Motor neuron (in vitro differentiated cells): ENCODE measurements around the gene GAREM1. TPM values are rescaled to one million over a fixed set of nuclear protein-coding genes. Genes with fewer than 3 reads are reported as not detected.
A peak's percentile ranks its signal among the peaks of the same experiment; 100 is the strongest.
"Not testable (repeated sequence)": the region's sequence is repeated elsewhere in the genome, so short reads cannot be mapped to it uniquely, and the experiment has no call there.

Experiments
- ATAC-seq, 8 experiments: fragments of 200-7000 bp; cut with Tn5 transposase; replicated peaks in 6 of 8; 2 replicates each; pipeline ENCODE4 v1.8.0; 2021; ENCODE audit warnings: mild to moderate bottlenecking in 8 of 8, moderate library complexity in 8 of 8
- H3K27ac ChIP-seq, 2 donors: fragments of 250-450 bp; sonication (Bioruptor Pico); 2 replicates each; pipeline ENCODE4 v1.9.0; 2021; ENCODE audit warnings: antibody characterized with exemption in 2 of 2, mild to moderate bottlenecking in 2 of 2, moderate library complexity in 1 of 2
- H3K4me1 ChIP-seq, 2 donors: fragments of 250-450 bp; sonication (Bioruptor Pico); replicated peaks in 1 of 2; 2 replicates each; pipeline ENCODE4 v1.6.1; 2021; ENCODE audit warnings: antibody characterized with exemption in 2 of 2, mild to moderate bottlenecking in 2 of 2, moderate library complexity in 1 of 2
- H3K4me3 ChIP-seq, 5 donors: fragments of 250-450 bp; sonication (Bioruptor Pico); 2 replicates each; pipeline ENCODE4 v1.9.0; 2021; ENCODE audit warnings: antibody characterized with exemption in 5 of 5, mild to moderate bottlenecking in 5 of 5, moderate library complexity in 4 of 5
- WGBS, 10 experiments: fragments of 450-650 bp; shearing (Covaris generic); methylation state at CpG; one replicate each; pipeline ENCODE4 v1.0.0; 2022; 5-methylcytosine and 5-hydroxymethylcytosine counted together
- in situ Hi-C, 9 experiments: fragments of 400-800 bp; cut with MboI; loops; one replicate each; pipeline ENCODE4 v1.15.0; 2021; ENCODE audit warnings: low sequenced_read_pairs in 9 of 9, low pct_unique_long_range_greater_than_20kb in 2 of 9; ENCODE audit not compliant: unreplicated experiment in 9 of 9
- total RNA-seq, 8 experiments: library from RNA; unstranded; fragments of 300-600 nt; gene quantifications; 2 replicates each; pipeline versions ENCODE4 v1.2.3 to v1.2.4, GENCODE V29; 2022

GAREM1 gene
- total RNA-seq, 8 experiments from 2014 or later, result 1.3 to 17.7 (median 3.6) TPM

DNA sequence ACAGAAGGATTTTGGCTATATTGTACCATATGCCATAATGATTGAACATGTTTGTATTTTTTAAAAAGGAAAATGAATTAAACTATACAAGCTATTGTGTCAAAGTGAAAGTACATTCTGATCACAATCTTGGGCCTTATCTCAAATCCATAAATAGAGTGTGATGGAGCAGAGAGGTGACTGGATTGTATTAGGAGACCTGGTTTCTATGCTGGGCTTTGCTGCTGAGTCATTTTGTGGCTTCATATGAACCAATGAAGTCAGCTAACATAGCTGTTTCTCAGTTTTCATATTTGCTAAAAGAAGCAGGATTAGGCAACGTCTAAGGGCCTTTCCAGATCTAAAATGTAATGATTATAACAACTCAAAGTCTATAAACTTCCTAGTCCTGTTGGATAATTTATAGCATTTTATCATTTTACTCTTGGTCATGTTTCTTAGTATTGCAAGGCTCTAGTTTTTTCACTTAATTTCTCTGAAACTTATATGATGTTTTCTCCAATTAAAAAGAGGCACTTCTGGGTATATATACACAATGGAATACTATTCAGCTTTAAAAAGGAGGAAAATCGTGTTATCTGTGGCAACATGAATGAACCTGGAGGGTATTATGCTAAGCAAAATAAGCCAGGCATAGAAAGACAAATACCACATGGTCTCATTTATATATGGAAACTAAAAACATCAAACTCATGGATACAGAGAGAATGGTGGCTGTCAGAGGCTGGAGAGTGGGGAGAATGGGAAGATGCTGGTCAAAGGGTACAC lies 168.5 kb downstream of the GAREM1 start:
- Histone ChIP-seq H3K4me1 (no peaks in the 10 kb centered on the region), H3K4me3 (no peak overlapping the region), H3K27ac (no peak overlapping the region)
- 0 to 100% (median 78%) methylated on average over 1 to 2 of the region's 2 CpGs for WGBS, 10 experiments
- ATAC-seq, result peak in 4 of 8 experiments; percentile 61 to 89 (median 72)
- in situ Hi-C loops, result no loop called here

DNA sequence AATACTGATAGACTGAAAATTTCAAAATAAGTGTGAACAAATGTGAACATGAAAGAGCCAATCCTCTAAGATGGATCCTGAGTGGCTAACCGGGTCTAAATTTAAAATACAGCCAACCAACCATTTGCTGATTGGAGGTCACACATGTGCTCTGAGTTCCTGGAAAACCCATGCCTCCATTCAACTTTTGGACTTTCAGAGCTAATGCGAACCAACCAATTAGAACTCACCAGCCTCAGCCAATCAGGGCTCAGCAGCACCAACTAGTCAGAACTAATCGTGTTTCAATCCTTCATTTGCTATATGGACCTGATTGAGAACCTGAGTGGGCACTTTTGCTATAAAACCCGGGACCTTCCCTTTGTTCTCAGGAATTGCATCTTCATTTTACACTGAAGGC lies 169.3 kb downstream of the GAREM1 start:
- H3K4me1 ChIP-seq, result no peaks in the 10 kb centered on the region
- no peak overlapping the region for H3K4me3 ChIP-seq
- no peak overlapping the region for H3K27ac ChIP-seq
- no peak for ATAC-seq
- WGBS, 10 experiments, result 36 to 100% (median 74%) methylated on average over 1 to 4 of the region's 4 CpGs; no CpG with 5 or more reads in 2 of the 10 experiments
- in situ Hi-C loops, result no loop called here

DNA sequence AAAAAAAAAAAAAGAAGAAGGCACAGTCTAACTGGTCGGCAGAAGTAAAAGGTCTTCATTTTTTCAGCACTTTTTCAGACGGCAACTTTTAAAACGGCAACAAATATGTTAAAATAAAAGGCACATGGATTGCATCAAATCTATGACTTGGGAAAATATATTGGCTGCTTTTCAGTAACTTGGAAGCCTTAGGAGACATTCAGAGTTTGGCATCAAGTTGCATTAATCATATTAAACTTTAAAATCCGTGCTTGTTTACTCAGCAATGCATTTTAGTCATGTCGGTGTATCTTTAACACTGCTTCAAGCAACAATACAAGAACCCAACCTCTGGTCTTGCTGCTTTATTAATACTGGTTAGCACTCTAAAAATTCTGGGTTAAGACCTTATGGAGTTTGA lies 169.8 kb downstream of the GAREM1 start:
- in situ Hi-C loops, result no loop called here
- WGBS, 10 experiments, result 5 to 98% (median 78%) methylated on average over 3 to 5 of the region's 5 CpGs
- Histone ChIP-seq H3K4me3 (no peak overlapping the region), H3K27ac (no peak overlapping the region), H3K4me1 (no peaks in the 10 kb centered on the region)
- ATAC-seq, result no peak

DNA sequence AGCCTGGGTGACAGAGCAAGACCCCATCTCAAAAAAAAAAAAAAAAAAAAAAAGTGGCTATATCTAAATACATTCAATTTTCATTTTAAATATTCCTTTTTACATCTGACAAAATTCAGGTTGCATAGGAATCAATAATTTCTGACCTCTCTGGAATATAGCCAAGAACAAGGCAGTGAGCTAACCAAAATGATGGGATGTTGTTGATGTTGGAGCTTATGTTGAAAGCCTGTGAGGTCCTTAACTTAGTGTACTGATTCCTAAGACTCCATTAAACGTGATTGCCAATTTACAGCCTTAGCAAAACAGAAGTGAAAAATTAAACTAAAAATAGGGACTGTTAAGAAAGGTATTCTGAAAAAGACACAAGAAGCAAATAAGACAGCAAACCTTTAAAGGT lies 171.2 kb downstream of the GAREM1 start:
- no peak overlapping the region for H3K27ac ChIP-seq
- no peak for ATAC-seq
- in situ Hi-C loops, result loop anchor here in 2 of 9 experiments (25.0 kb wide), 2 partner anchors 163 to 238 kb away; partner anchors contain the start of gene GAREM1 (in 1 of the 2)
- no peaks in the 10 kb centered on the region for H3K4me1 ChIP-seq
- WGBS, 10 experiments, result 50 to 100% (median 86%) methylated on average over 1 of the region's 1 CpG; no CpG with 5 or more reads in 1 of the 10 experiments
- no peak overlapping the region for H3K4me3 ChIP-seq

DNA sequence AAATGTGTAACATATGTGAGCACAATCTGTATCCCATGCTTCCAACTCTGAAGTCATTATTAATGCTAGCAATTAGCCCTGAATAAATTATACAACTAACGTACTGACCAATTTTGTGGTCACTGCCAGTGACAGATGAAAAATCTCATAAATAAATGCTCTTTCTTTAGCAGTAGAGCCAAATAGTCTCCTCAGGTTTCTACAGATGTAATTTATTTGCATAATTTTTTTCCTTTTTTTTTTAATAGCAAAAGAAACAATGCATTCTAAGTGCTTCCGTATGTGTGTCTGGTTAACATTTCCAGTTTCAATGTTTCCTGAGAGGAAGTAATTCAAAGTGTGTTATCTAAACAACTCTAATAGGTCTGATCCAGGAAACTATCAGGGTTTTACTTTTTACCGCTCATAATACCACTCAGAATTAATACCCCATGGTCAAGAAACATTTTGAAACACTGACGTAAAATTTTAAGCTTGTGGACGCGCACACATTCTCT lies 172.5 kb downstream of the GAREM1 start:
- in situ Hi-C loops, result loop anchor here in 2 of 9 experiments (25.0 kb wide), 2 partner anchors 164 to 239 kb away; partner anchors contain the start of gene GAREM1 (in 1 of the 2)
- H3K4me3 ChIP-seq, result no peak overlapping the region
- ATAC-seq, result peak in 1 of 8 experiments; percentile 75
- WGBS, 10 experiments, result 14 to 100% (median 96%) methylated on average over 1 to 6 of the region's 6 CpGs
- H3K27ac ChIP-seq, result no peak overlapping the region
- no peaks in the 10 kb centered on the region for H3K4me1 ChIP-seq

DNA sequence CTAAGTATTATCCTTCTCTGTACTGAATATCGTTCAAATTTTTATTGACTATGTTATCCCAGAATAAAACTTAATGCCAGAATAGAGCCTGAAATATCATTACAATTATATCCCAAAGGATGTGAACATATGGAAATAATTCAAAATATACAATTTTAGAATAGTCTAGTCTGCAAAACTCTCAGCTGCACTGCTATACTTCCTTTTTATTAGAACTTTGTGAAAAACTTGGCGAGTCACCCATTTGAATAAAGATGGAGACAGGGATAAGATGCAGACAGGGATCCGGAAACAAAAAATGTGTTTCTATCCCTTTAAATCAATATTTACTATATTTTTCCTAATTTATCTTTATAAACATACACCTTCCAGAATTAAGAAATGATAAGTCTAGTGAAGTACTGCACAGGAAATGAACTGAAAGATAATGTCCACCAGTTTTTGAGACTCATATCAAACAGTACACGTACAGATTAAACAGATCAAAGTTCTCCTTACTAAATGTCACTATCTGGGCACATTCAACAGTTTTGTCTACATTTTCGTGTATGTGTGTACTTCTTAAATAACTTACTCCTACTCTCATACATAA lies 173.0 kb downstream of the GAREM1 start:
- Histone ChIP-seq H3K4me1 (no peaks in the 10 kb centered on the region), H3K4me3 (no peak overlapping the region), H3K27ac (no peak overlapping the region)
- no peak for ATAC-seq
- WGBS, 10 experiments, result 3 to 100% (median 85%) methylated on average over 2 to 5 of the region's 5 CpGs
- in situ Hi-C loops, result loop anchor here in 2 of 9 experiments (25.0 kb wide), 2 partner anchors 165 to 240 kb away; partner anchors contain the start of gene GAREM1 (in 1 of the 2)

DNA sequence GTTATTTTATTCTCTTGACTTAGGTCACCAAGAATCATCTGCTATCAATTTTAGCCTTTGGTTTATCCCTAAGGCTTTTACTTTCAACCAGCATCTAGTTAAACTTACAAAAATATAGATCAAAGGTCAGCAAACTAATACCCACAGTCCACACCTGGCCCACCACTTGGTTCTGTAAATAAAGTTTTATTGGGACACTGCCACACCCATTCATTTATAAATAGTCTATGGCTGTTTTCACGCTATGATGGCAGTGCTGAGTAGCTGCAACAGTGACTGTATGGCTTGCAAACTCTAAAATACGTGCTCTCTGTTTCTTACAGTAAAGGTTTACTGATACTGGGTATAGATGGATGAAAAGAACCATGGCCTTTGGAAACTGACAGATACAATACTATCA lies 173.8 kb downstream of the GAREM1 start:
- ATAC-seq, result no peak
- WGBS, 10 experiments, result 80 to 100% (median 100%) methylated on average over 1 to 2 of the region's 2 CpGs; no CpG with 5 or more reads in 2 of the 10 experiments
- Histone ChIP-seq H3K4me1 (no peaks in the 10 kb centered on the region), H3K27ac (no peak overlapping the region), H3K4me3 (no peak overlapping the region)
- in situ Hi-C loops, result loop anchor here in 2 of 9 experiments (25.0 kb wide), 2 partner anchors 165 to 240 kb away; partner anchors contain the start of gene GAREM1 (in 1 of the 2)

DNA sequence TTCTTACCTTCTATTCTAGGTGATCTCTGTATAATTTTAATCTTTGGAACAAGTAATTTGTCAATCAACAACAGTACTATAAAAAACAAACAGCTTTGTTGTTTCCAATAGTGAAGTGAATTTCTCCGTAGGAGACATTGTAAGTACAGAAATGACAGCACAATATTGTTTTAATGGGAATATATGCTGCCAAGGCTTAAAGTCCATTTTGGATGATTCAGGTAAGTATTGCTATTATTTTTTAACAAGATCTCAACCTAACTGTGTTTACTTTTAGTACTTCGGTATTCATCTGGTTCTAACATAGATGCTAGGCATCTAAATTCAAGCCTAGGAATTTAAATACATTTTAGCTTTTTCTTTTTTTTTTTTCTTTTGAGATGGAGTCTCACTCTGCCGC lies 175.1 kb downstream of the GAREM1 start:
- ATAC-seq, result no peak
- Histone ChIP-seq H3K4me3 (no peak overlapping the region), H3K27ac (no peak overlapping the region), H3K4me1 (no peaks in the 10 kb centered on the region)
- 81 to 100% (median 93%) methylated on average over 1 to 3 of the region's 3 CpGs for WGBS, 10 experiments
- in situ Hi-C loops, result loop anchor here in 2 of 9 experiments (25.0 kb wide), 2 partner anchors 167 to 242 kb away; partner anchors contain the start of gene GAREM1 (in 1 of the 2)

DNA sequence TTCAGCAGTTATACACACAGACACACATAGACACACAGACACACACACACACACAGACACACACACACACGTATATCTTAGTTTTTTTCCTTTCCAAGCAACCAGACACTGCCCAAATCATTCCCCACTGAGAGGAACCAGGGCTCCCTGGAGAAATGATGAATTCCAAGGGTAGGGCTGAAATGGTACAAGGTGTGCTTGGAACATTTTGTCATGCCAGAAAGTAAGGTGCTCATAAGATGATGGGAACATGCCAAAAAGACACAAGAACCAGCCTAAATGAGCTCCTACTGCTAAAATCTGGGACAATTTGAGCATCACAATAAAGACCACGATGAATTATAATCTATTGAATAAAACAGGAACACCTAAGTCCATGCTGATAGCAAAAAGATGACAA lies 177.6 kb downstream of the GAREM1 start:
- in situ Hi-C loops, result loop anchor here in 2 of 9 experiments (25.0 kb wide), 2 partner anchors 169 to 244 kb away; partner anchors contain the start of gene GAREM1 (in 1 of the 2)

DNA sequence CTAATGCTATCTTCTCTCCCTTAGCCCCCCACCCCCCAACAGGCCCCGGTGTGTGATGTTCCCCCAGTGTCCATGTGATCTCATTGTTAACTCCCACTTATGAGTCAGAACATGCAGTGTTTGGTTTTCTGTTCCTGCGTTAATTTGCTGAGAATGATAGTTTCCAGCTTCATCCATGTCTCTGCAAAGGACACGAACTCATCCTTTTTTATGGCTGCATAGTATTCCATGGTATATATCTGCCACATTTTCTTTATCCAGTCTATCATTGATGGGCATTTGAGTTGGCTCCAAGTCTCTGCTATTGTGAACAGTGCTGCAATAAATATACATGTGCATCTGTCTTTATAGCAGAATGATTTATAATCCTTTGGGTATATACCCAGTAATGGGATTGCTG lies 179.1 kb downstream of the GAREM1 start:
- in situ Hi-C loops, result loop anchor here in 2 of 9 experiments (25.0 kb wide), 2 partner anchors 171 to 246 kb away; partner anchors contain the start of gene GAREM1 (in 1 of the 2)
- H3K4me1 ChIP-seq, ATAC-seq, H3K27ac ChIP-seq, H3K4me3 ChIP-seq: not testable (repeated sequence)
- WGBS, 10 experiments, result 100% methylated on average over 1 to 2 of the region's 3 CpGs; no CpG with 5 or more reads in 7 of the 10 experiments

More for the DNA sequence above, 177.6 kb downstream of the GAREM1 start:
- WGBS, 10 experiments, result 80 to 88% (median 85%) methylated on average over 1 to 2 of the region's 2 CpGs; no CpG with 5 or more reads in 6 of the 10 experiments
- H3K4me3 ChIP-seq, result no peak overlapping the region
- no peaks in the 10 kb centered on the region for H3K4me1 ChIP-seq
- H3K27ac ChIP-seq, result no peak overlapping the region
- ATAC-seq, result no peak

DNA sequence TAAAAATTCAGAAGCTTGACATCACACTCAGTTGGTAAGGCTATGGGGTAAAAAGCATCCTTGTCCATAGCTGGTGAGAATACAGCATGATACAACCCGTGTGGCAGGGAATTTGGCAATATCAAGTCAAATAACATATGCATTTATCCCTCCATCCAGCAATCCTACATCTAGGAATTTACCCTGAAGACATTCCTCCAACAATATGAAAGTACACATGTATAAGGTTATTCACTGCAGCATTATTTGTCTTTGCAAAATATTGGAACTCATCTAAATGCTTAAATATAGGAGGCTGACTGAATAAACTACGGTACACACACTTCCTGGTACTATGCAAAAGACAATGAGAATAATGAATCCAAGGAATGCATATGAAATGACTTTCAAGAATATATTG lies 179.9 kb downstream of the GAREM1 start:
- WGBS, 10 experiments, result 2 to 100% (median 76%) methylated on average over 1 to 2 of the region's 2 CpGs
- Histone ChIP-seq H3K4me3 (no peak overlapping the region), H3K4me1 (no peaks in the 10 kb centered on the region), H3K27ac (no peak overlapping the region)
- peak in 1 of 8 experiments; percentile 91 for ATAC-seq
- in situ Hi-C loops, result loop anchor here in 2 of 9 experiments (25.0 kb wide), 2 partner anchors 171 to 246 kb away; partner anchors contain the start of gene GAREM1 (in 1 of the 2)

DNA sequence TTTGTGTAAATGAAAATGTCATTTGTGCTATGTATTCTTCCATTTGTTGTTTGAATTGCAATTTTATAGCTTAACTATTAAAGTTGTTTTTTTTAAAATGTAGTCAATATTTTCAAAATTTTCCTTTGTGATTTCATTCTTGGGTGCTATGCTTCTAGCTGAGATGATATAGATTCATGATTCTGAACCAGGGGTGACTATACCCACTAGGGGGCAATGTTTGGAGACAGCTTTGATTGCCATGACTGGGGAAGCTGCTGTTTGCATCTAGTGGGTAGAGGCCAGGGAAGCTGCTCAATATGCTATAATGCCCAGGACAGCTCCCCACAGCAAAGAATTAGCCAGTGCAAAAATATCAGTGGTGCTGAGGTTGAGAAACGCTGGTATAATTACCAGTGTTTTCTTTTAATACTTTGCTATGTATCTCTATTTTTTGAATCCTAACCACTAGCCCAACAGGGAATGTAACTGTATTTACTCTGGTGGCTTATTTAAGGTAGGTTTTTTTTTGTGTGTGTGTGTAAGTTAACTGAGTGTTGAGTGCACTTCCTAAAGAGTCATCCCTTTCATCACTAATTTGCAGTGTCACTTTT lies 181.1 kb downstream of the GAREM1 start:
- WGBS, 10 experiments, result 0 to 14% (median 0%) methylated on average over 1 of the region's 1 CpG; no CpG with 5 or more reads in 5 of the 10 experiments
- in situ Hi-C loops, result loop anchor here in 2 of 9 experiments (25.0 kb wide), 2 partner anchors 173 to 248 kb away; partner anchors contain the start of gene GAREM1 (in 1 of the 2)
- no peak overlapping the region for H3K27ac ChIP-seq
- peak; percentile 36 to 88 (median 75) for ATAC-seq
- no peak overlapping the region for H3K4me3 ChIP-seq
- no peaks in the 10 kb centered on the region for H3K4me1 ChIP-seq
